ENCODE measurements around the gene SV2C. TPM values are rescaled to one million over a fixed set of nuclear protein-coding genes. Genes with fewer than 3 reads are reported as not detected.

Gene SV2C
- total and polyA plus RNA-seq, 2 of the 13 experiments (the other 11 are each of a cell fraction or from before 2014, with no cell fraction given) = not detected

DNA sequence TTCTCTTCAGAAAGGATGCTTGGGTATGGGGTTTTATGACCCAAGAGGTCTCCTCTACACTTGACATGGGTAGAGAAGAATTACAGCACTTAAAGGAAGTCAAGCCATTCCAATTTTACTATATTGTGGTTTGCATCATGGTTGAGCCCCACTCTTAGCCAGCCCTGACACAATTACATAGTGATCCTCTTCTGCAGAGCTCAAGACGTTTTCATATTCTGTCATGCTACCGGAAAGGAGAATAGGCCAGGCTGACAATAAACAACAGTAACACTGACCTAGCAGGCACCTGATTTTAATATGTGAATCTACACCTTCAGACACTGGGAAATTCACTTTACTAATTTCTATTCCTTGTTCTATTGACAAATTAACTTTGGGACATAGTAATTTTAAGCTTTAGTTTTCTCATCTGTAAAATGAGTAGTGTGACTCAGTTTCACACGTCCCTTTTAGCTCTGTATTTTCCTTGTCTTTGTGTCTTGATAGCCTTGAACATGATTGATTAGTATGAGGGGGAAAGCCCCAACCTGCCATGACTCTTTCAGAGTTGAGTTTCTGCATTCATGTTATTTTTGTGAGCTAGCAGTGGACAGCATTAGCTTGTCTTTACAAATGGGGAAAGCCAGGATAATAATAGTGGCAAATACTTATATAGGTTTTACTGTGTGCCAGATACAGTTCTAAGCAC is 83.8 kb downstream of the SV2C start:
- Histone ChIP-seq H3K4me1 (ENCODE audit: insufficient read depth, low read length) (no peaks in the 10 kb centered on the region), H3K27me3 (ENCODE audit: control insufficient read depth in 1 of 2, insufficient read depth in 2 of 2, low read length in 2 of 2) (peaks cover 0 to 2% of the 10 kb centered on the region in 2 experiments; a peak in 1 of 5 replicates), H3K4me3 (replicated peaks in 1 of 3; ENCODE audit: insufficient read depth in 1 of 3, low read depth in 2 of 3, low read length in 3 of 3) (no peak overlapping the region), H3K36me3 (replicated peaks in 1 of 2; ENCODE audit: control insufficient read depth in 1 of 2, insufficient read depth in 2 of 2, low read length in 2 of 2) (no peaks in the 10 kb centered on the region), H4K20me1 (ENCODE audit: insufficient read depth, low read length) (no peaks in the 10 kb centered on the region), H3K9me3 (ENCODE audit: low read length) (no peaks in the 10 kb centered on the region), H3K79me2 (ENCODE audit: insufficient read depth, low read length) (no peaks in the 10 kb centered on the region), H3K27ac (ENCODE audit: extremely low read length, insufficient read depth, low read length) (no peak overlapping the region), H2AFZ (ENCODE audit: low read length) (no peak overlapping the region), H3K9ac (ENCODE audit: insufficient read depth, low read depth, low read length) (no peak overlapping the region), H3K4me2 (ENCODE audit: low read depth, low read length) (no peak overlapping the region)
- ATAC-seq (no peak), FAIRE-seq (no peak), DNase-seq (ENCODE audit: low spot score) (no peak)
- in situ Hi-C loops (cut with HindIII; ENCODE audit: extremely low pct_ligation_motif_present, low pct_unique_long_range_greater_than_20kb) = no loop called here
- ChIA-PET POLR2A (no interaction called here), CTCF (ENCODE audit: low intra/inter-chr PET ratio, low total read pairs) (no interaction called here)
- intact Hi-C loops (cut with micrococcal nuclease; ENCODE audit: unreplicated experiment) = no loop called here
- BruUV-seq (replicated peaks) = no TSS peak
- 0% methylated on average over 3 of the region's 3 CpGs for WGBS (ENCODE audit: low lambda C conversion rate)
- no peak for TF ChIP-seq FOXM1 (CRISPR knock-in tag; IDR thresholded peaks at IDR 0.05)
- TF ChIP-seq HNRNPH1 (optimal IDR thresholded peaks at IDR 0.05; ENCODE audit: low read depth, low read length) = no peak
- TF ChIP-seq, protein P1, sequence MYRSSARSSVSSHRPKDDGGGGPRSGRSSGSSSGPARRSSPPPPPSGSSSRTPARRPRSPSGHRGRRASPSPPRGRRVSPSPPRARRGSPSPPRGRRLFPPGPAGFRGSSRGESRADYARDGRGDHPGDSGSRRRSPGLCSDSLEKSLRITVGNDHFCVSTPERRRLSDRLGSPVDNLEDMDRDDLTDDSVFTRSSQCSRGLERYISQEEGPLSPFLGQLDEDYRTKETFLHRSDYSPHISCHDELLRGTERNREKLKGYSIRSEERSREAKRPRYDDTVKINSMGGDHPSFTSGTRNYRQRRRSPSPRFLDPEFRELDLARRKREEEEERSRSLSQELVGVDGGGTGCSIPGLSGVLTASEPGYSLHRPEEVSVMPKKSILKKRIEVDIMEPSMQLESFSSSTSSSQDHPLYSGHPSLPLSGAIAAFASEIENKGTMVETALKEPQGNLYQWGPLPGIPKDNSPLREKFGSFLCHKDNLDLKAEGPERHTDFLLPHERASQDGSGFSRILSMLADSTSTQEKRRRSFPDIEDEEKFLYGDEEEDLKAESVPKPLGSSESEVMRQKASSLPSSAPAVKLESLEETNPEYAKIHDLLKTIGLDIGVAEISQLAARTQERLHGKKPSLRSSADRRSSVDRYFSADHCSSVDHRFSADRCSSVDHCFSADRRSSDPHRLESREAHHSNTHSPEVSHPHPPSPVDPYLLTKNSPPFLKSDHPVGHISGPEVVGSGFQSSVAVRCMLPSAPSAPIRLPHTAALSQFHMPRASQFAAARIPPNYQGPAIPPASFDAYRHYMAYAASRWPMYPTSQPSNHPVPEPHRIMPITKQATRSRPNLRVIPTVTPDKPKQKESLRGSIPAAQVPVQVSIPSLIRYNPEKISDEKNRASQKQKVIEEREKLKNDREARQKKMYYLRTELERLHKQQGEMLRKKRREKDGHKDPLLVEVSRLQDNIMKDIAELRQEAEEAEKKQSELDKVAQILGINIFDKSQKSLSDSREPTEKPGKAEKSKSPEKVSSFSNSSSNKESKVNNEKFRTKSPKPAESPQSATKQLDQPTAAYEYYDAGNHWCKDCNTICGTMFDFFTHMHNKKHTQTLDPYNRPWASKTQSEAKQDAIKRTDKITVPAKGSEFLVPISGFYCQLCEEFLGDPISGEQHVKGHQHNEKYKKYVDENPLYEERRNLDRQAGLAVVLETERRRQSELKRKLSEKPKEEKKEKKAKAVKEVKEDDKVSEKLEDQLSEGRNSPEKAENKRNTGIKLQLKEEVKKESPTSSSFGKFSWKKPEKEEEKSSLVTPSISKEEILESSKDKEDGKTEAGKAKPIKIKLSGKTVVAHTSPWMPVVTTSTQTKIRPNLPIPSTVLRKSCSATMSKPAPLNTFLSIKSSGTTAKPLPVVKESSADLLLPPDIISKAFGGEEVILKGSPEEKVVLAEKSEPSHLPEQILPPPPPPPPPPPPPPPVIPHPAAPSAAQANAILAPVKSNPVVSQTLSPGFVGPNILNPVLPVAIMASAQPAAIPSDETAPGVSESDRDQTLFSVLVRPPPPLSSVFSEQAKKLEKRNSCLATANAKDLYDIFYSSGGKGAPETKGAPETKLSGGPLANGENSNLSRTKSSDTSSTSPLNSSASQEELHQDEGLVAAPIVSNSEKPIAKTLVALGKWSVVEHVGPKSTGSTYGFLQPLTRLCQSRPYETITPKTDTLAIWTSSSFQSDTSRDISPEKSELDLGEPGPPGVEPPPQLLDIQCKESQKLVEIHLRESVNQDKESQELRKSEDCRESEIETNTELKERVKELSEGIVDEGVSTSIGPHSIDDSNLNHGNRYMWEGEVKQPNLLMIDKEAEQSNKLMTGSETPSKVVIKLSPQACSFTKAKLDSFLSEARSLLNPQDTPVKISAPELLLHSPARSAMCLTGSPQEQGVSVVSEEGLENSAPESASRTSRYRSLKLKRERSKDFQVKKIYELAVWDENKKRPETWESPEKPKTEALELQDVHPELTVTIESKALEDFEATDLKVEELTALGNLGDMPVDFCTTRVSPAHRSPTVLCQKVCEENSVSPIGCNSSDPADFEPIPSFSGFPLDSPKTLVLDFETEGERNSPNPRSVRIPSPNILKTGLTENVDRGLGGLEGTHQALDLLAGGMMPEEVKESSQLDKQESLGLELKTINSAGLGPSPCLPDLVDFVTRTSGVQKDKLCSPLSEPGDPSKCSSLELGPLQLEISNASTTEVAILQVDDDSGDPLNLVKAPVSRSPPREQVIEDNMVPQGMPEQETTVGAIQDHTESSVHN (CRISPR knock-in tag; IDR thresholded peaks at IDR 0.05) = no peak
- TF ChIP-seq, protein P2, sequence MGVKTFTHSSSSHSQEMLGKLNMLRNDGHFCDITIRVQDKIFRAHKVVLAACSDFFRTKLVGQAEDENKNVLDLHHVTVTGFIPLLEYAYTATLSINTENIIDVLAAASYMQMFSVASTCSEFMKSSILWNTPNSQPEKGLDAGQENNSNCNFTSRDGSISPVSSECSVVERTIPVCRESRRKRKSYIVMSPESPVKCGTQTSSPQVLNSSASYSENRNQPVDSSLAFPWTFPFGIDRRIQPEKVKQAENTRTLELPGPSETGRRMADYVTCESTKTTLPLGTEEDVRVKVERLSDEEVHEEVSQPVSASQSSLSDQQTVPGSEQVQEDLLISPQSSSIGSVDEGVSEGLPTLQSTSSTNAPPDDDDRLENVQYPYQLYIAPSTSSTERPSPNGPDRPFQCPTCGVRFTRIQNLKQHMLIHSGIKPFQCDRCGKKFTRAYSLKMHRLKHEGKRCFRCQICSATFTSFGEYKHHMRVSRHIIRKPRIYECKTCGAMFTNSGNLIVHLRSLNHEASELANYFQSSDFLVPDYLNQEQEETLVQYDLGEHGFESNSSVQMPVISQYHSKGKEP (CRISPR knock-in tag; IDR thresholded peaks at IDR 0.05) = no peak
- no peak for TF ChIP-seq MATR3 (CRISPR knock-in tag; IDR thresholded peaks at IDR 0.05)
- TF ChIP-seq ZNF607 (CRISPR knock-in tag; IDR thresholded peaks at IDR 0.05; ENCODE audit: borderline replicate concordance) = no peak
- TF ChIP-seq, protein P3, sequence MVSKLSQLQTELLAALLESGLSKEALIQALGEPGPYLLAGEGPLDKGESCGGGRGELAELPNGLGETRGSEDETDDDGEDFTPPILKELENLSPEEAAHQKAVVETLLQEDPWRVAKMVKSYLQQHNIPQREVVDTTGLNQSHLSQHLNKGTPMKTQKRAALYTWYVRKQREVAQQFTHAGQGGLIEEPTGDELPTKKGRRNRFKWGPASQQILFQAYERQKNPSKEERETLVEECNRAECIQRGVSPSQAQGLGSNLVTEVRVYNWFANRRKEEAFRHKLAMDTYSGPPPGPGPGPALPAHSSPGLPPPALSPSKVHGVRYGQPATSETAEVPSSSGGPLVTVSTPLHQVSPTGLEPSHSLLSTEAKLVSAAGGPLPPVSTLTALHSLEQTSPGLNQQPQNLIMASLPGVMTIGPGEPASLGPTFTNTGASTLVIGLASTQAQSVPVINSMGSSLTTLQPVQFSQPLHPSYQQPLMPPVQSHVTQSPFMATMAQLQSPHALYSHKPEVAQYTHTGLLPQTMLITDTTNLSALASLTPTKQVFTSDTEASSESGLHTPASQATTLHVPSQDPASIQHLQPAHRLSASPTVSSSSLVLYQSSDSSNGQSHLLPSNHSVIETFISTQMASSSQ (IDR thresholded peaks at IDR 0.05; ENCODE audit: low read depth) = no peak
- TF ChIP-seq, protein P3 (CRISPR knock-in tag; IDR thresholded peaks at IDR 0.05; ENCODE audit: borderline replicate concordance) = no peak
